T-helper 2 cell treated with Interferon-gamma antibody and Interleukin-4, amounts not matched to agents 5 μg/mL and 100 μg/mL, for 36 hours (primary cell): Measurements from ENCODE around the gene ZC3H18.

Experiments
- DNase-seq: peaks from one replicate; pipeline ENCODE4 v3.0.0; 2021; ENCODE audit warnings: low spot score
- H3K27ac Mint-ChIP-seq: one replicate; pipeline ENCODE4 v1.8.0; 2021; ENCODE audit warnings: mild to moderate bottlenecking, mixed read lengths
- H3K27me3 Mint-ChIP-seq: one replicate; pipeline ENCODE4 v1.8.0; 2021; ENCODE audit warnings: low read depth, mixed read lengths
- H3K36me3 Mint-ChIP-seq: one replicate; pipeline ENCODE4 v1.8.0; 2021; ENCODE audit warnings: low read depth, mixed read lengths
- H3K4me1 Mint-ChIP-seq: one replicate; pipeline ENCODE4 v1.8.0; 2021; ENCODE audit warnings: low read depth, mixed read lengths
- H3K4me3 Mint-ChIP-seq: one replicate; pipeline ENCODE4 v1.8.0; 2022; ENCODE audit warnings: mild to moderate bottlenecking, moderate library complexity, mixed read lengths
- H3K9me3 Mint-ChIP-seq: one replicate; pipeline ENCODE4 v1.8.0; 2021; ENCODE audit warnings: mixed read lengths

The ZC3H18 gene

DNA sequence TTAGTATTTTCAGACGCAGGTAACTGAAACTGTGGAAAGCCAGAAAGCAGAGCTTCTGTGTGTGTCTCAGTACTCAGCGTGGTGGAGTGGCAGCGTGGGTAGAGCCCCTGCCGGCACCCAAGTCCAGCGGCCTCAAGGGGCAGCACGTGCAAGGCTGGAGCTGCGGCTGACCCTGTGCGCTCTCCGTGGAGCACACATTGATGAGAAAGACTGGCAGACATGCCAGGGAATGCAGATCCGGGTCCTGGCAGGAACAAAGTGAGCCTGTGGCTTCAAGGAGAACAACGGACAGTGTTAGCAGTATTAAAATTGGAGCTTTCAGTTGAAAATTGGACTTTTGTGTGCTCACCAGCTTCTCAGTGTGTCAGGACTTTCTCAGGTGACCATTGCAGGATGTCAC is 23.3 kb downstream of the ZC3H18 start:
- Mint-ChIP-seq H3K27me3 (no peaks in the 10 kb centered on the region), H3K36me3 (peaks cover 48% of the 10 kb centered on the region), H3K9me3 (no peaks in the 10 kb centered on the region), H3K27ac (peak overlapping the region; percentile 26), H3K4me3 (no peak overlapping the region), H3K4me1 (peaks cover 30% of the 10 kb centered on the region)
- no peak for DNase-seq

DNA sequence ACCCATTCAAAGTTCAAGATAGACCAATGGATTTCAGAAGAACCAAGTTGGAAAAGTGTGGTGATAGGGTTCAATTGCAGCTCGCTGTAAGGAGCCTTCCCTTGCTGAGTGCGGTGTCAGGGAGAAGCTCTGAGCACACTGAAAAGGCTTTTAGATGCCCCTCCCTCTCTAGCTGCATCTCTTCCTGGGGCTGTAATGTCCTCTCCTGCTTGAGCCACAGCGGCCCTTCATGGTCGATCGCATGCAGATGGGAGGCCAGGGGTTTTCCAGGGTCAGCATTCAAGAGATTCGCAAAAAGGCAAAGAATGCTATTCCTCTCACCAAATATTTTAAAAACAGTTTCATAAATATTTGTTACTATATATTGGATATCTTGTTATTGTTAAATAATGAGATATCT is 23.7 kb downstream of the ZC3H18 start:
- Mint-ChIP-seq H3K27ac (no peak overlapping the region), H3K4me1 (peaks cover 26% of the 10 kb centered on the region), H3K9me3 (no peaks in the 10 kb centered on the region), H3K27me3 (no peaks in the 10 kb centered on the region), H3K36me3 (peaks cover 45% of the 10 kb centered on the region), H3K4me3 (no peak overlapping the region)
- no peak for DNase-seq

DNA sequence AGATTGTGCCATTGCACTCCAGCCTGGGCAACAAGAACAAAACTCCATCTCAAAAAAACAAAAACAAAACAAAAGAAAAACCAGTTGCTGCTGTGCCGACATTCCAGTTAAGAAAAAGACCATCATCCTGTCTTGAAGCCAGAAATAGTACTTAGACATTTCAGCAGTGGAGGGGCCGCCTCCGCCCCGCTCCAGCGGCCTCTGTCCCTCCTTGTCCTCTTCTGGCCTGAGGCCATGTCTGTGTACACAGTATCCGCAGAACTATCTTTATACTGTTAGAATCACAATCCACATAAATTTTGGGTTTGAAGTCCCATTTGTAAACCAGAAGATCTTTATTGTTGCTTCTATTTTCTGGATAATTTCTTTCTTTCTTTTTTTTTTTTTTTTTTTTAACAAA is 24.9 kb downstream of the ZC3H18 start:
- Mint-ChIP-seq H3K27ac (no peak overlapping the region), H3K9me3 (no peaks in the 10 kb centered on the region), H3K36me3 (peaks cover 41% of the 10 kb centered on the region), H3K27me3 (no peaks in the 10 kb centered on the region), H3K4me1 (peaks cover 16% of the 10 kb centered on the region), H3K4me3 (no peak overlapping the region)
- DNase-seq = no peak

DNA sequence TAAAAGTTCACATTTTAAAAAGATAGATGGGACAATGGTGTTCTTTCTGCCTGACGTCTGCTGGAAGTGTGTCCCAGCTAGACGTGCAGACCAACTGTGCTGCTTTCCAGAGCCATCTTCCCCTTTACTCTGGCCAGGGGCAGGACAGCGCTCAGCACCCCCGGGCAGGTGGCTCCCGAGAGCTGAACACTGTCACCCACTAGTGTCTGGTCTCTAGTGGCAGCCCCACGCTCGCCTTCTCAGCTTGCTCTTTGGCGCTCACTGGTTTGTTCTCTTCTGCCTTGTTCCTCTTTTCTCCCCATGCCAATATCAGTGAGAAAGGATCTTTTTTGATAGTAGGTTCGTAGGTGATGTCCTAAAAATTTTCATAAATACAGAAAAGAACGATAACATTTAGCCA is 25.7 kb downstream of the ZC3H18 start:
- H3K4me1 Mint-ChIP-seq = peaks cover 14% of the 10 kb centered on the region
- H3K4me3 Mint-ChIP-seq = no peak overlapping the region
- H3K27me3 Mint-ChIP-seq = no peaks in the 10 kb centered on the region
- no peaks in the 10 kb centered on the region for H3K9me3 Mint-ChIP-seq
- DNase-seq = no peak
- H3K36me3 Mint-ChIP-seq = peaks cover 42% of the 10 kb centered on the region
- H3K27ac Mint-ChIP-seq = no peak overlapping the region

DNA sequence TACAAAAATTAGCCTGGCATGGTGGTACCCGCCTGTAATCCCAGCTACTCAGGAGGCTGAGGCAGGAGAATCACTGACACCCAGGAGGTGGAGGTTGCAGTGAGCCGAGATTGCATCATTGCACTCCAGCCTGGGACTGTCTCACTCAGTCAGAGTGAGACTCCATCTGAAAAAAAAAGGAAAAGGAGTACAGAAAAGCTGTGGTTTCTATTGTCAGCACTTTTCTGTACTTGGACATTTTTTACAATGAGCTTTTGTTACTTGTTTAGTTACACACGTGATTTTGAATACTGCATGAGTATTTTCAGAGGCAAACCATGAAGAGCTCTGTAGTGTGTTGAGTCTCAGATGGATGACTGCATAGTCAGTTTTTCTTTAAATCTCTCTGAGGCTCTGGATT is 26.3 kb downstream of the ZC3H18 start:
- no peaks in the 10 kb centered on the region for H3K9me3 Mint-ChIP-seq
- H3K4me1 Mint-ChIP-seq = peaks cover 13% of the 10 kb centered on the region
- peaks cover 42% of the 10 kb centered on the region for H3K36me3 Mint-ChIP-seq
- no peaks in the 10 kb centered on the region for H3K27me3 Mint-ChIP-seq
- H3K27ac Mint-ChIP-seq = no peak overlapping the region
- no peak for DNase-seq
- no peak overlapping the region for H3K4me3 Mint-ChIP-seq

DNA sequence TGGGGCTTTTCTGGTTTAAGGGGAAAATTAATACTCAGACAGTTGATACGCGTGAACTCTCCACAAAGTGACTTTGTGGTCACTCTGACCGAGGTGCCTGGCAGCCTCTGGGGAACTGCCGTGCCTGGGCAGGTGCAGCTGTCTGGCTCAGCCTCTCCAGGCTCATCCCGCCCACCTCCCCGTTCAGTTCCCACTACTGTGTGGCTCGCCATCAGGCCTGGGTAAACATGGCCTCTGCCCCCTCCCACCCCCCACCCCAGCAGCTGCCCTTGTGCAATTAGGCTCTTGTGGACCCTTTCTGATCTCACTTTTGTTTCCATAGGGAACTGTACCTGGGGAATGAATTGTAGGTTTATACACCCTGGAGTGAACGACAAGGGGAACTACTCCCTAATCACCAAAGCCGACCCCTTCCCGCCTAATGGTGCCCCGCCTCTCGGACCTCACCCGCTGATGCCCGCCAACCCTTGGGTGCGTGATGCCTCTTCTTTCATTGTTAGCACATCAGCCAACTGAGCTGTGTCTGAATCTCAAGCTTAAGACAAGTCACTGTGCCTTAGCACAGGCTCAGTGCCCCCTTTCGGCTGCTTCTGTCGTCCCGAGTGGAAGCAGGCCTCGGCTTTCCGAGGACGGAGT is 27.8 kb downstream of the ZC3H18 start:
- H3K4me3 Mint-ChIP-seq = no peak overlapping the region
- peaks cover 4% of the 10 kb centered on the region for H3K4me1 Mint-ChIP-seq
- H3K27me3 Mint-ChIP-seq = no peaks in the 10 kb centered on the region
- H3K27ac Mint-ChIP-seq = no peak overlapping the region
- peaks cover 46% of the 10 kb centered on the region for H3K36me3 Mint-ChIP-seq
- no peak for DNase-seq
- H3K9me3 Mint-ChIP-seq = no peaks in the 10 kb centered on the region

DNA sequence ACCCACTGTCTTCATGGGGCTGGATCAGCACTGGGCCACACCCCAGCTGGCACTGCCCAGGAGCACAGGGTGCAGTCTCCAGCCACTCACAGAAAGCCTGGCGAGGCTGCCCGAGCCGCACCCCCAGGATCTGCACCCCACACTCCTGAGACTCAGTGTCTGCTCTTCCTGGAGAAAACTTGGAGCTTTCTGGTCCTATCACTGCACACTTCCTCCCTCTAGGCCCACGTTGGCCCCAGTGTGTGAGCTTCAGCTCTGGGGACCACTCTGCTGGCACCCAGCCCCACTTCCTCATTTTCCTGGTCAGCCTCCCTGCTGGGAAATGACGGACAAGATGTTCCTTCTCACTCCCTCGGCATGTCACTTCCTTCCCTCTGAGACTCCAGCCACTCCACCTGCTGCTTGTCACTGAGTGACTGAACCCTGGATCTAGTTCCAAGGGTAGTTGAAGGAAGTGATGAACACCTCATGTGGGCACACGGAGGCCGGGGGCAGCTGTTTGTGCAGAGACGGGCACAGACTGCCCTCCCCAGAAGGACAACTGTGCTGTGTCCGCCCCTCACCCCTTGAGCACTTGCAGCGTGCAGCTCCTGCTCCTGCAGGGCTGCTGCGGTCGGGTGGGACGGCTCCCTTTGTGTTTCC is 29.0 kb downstream of the ZC3H18 start:
- H3K27ac Mint-ChIP-seq = no peak overlapping the region

DNA sequence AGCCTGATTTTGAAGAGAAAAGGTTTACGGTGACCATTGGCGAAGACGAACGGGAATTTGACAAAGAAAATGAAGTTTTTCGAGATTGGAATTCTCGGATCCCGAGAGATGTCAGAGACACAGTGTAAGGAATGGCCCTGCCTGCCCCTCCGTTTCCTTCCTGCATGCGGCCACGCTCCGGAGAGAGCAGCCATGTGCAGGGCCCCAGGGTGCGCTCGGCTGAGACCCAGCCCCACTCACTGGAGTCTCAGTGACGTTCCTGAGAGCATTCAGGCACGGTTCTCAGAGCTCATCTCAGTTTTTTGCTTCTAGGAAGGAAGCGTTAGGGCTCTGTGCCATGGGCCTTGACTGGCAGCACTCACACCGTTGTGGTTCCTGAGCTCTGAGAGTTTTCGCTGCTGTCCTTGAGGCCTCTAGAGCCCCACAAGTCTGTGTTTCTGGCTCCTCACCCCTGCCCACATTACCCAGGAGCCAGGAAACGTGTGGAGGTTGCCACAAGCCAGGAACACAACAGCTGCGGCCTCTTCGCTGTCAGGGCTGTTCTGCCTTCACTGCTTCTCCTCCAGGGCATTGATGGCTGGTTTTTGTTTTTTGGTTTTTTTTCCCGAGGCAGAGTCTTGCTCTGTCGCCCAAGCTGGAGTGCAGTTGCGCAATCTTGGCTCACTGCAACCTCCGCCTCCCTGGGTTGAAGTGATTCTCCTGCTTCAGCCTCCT is 29.8 kb downstream of the ZC3H18 start:
- Mint-ChIP-seq H3K27ac (no peak overlapping the region), H3K4me3 (no peak overlapping the region), H3K27me3 (no peaks in the 10 kb centered on the region), H3K9me3 (no peaks in the 10 kb centered on the region), H3K36me3 (peaks cover 42% of the 10 kb centered on the region), H3K4me1 (peaks cover 3% of the 10 kb centered on the region)
- DNase-seq = no peak

More for the DNA sequence above, 29.0 kb downstream of the ZC3H18 start:
- no peaks in the 10 kb centered on the region for H3K27me3 Mint-ChIP-seq
- H3K36me3 Mint-ChIP-seq = peaks cover 44% of the 10 kb centered on the region
- H3K4me1 Mint-ChIP-seq = peaks cover 3% of the 10 kb centered on the region
- H3K9me3 Mint-ChIP-seq = no peaks in the 10 kb centered on the region
- H3K4me3 Mint-ChIP-seq = no peak overlapping the region
- no peak for DNase-seq

DNA sequence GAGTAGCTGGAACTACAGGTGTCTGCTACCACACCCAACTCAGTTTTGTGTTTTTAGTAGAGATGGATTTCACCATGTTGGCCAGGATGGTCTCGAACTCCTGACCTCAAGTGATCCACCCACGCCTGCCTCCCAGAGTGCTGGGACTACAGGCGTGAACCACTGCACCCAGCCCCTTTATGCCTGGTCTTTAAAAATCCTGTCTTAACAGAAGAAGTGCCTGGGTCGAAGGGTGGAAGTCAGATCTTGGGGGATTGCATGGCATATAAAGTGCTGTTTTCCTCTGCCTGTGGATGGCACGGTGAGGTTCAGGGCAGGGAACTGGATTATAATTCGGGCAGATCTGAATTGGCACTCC is 30.3 kb downstream of the ZC3H18 start:
- H3K27ac Mint-ChIP-seq = no peak overlapping the region
- no peaks in the 10 kb centered on the region for H3K9me3 Mint-ChIP-seq
- no peak for DNase-seq
- peaks cover 3% of the 10 kb centered on the region for H3K4me1 Mint-ChIP-seq
- H3K27me3 Mint-ChIP-seq = no peaks in the 10 kb centered on the region
- H3K36me3 Mint-ChIP-seq = peaks cover 40% of the 10 kb centered on the region
- no peak overlapping the region for H3K4me3 Mint-ChIP-seq

DNA sequence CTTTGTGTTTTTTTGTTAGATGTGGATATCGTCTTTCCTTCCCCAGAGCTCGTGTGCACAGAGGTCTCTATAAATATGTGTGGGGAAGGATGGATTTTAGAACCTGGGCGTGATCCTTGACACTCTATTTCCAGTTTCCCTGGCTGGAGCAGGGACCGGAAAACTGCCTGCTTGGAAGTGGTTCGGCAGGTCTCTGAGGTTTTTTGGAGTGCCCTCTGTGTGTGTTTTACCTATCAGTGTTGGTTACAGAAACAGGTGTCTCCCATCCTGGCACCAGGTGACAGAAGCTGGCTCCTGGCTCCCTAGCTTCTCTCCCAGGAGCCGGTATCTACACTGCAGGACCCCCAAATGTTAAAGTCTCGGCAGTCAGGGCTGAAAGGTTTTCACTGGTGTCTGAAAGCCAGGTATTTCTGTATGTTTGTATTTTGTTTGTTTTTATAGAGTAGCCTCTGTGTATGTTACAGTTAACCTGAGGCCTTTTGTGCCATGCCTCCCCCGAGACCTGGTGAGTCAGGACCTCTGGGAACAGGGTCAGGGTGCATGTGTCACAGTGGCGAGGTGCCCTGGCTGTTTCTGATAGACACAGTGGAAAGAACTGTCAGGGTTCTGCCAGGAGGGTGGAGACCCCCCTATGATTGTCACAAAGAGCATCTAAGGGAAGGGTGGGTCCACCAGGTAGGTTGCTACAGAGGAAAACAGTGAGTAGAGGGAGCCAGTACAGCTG is 31.3 kb downstream of the ZC3H18 start:
- no peak overlapping the region for H3K27ac Mint-ChIP-seq
- H3K4me1 Mint-ChIP-seq = no peaks in the 10 kb centered on the region
- peaks cover 44% of the 10 kb centered on the region for H3K36me3 Mint-ChIP-seq
- no peak for DNase-seq
- no peaks in the 10 kb centered on the region for H3K27me3 Mint-ChIP-seq
- no peak overlapping the region for H3K4me3 Mint-ChIP-seq
- no peaks in the 10 kb centered on the region for H3K9me3 Mint-ChIP-seq

DNA sequence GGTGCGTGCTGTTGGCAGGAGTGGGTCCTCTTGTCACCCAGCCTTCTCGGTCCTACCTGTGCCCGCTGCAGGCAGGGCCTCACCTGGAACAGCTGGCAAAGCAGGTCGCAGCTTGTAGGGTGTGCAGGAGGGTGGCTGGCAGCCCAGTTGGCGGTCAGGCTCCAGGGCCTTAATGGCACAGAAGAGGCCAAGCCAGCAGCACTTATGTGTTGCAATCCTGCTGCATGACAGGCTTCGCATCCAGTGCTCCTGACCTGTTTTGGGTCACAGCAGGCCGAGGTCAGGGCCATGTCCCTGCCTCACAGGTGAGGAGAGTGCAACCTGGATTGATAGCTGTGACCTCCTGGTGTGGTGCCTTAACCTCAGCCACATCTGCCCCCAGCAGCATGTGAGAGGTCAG is 31.9 kb downstream of the ZC3H18 start:
- no peak overlapping the region for H3K27ac Mint-ChIP-seq
- H3K27me3 Mint-ChIP-seq = no peaks in the 10 kb centered on the region
- H3K36me3 Mint-ChIP-seq = peaks cover 44% of the 10 kb centered on the region
- no peak overlapping the region for H3K4me3 Mint-ChIP-seq
- H3K9me3 Mint-ChIP-seq = no peaks in the 10 kb centered on the region
- no peaks in the 10 kb centered on the region for H3K4me1 Mint-ChIP-seq
- DNase-seq = no peak

DNA sequence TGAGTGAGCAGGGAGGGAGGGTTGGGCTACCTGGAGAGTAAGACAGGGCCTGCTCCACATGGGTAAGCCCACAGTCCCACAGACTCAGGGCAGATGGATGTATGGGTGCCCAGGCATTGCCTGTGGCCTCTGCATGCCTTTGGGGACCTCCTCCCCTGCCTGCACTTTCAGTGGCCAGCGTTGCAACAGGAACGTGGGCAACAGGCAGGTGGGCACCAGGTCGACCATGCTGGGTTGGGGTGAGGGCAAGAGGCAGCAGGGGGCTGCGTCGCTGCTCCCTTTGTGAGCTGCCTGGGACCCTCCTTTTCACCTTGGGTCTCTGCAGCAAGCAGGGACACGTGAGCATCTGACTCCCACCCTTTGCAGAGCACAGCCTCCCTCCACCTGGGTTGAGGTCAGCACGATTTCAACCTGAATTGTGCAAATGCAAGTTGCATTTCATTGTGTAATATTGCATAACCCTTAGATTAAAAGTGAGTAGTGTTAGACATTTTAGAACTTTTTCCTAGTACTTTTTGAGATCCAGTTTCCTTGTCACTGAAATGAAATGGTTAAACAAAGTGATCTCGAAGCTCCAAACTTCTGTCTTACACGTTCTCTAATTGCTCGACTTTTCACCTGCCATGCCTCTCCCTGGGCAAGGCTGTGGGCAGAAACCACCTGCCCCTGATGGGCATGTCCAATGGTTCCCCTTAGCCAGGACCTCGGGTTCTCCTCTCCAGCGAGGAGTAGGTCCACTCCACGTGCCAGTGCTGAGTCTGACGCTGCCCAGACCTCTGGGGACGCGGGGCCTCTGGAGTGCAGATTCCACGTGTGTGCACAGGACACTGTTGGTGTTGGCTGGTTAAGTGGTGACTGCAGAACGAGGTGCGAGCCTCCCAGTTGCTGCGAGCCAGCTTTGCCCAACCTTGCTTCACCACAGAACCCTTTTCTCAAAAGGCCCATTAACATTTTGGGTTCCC is 35.3 kb downstream of the ZC3H18 start:
- DNase-seq = no peak
- H3K4me3 Mint-ChIP-seq = no peak overlapping the region
- H3K9me3 Mint-ChIP-seq = no peaks in the 10 kb centered on the region
- H3K27ac Mint-ChIP-seq = no peak overlapping the region
- H3K4me1 Mint-ChIP-seq = no peaks in the 10 kb centered on the region
- no peaks in the 10 kb centered on the region for H3K27me3 Mint-ChIP-seq
- H3K36me3 Mint-ChIP-seq = peaks cover 51% of the 10 kb centered on the region

DNA sequence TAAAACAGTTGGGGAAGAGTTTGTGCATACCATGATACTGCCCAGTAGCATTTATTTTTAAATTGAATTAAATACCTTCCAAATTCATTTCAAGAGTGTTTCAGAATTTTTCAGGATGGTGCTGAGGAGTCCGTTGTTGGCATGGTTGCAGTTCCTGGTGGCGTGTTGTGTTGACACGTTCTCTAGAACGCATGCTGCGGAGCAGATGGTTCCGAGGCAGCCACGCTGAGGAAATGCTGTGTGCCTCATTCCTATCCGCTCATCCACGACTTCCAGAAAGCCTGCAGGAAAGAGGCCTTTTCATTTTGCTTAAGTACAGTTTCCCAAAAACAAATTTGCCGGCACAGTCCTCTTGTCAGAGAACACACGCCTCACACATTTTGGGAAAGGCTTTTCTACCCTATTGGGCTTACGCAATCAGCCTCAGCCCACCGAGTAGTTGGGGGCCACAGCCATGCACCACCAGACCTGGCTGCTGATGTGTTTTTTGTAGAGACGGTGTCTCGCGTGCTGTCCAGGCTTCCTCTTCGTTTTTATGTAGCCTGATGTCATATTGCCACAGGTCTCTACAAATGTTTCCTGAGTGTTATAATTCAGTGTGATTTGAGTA is 36.0 kb downstream of the ZC3H18 start:
- Mint-ChIP-seq H3K9me3 (no peaks in the 10 kb centered on the region), H3K36me3 (peaks cover 49% of the 10 kb centered on the region), H3K27ac (no peak overlapping the region), H3K4me3 (no peak overlapping the region), H3K4me1 (no peaks in the 10 kb centered on the region), H3K27me3 (no peaks in the 10 kb centered on the region)
- DNase-seq = no peak
